AG09319 (cell line): ENCODE data around the gene UBE3A.

Experiments
- DNase-seq: peaks from one replicate; pipeline ENCODE4 v3.0.0-alpha.2; 2010; ENCODE audit warnings: low read depth; ENCODE audit errors: extremely low read depth
- TF ChIP-seq, protein P1 (sequence below): IDR thresholded peaks from 2 replicates; pipeline ENCODE4 v1.5.1; 2011; ENCODE audit warnings: low read depth, mild to moderate bottlenecking, inconsistent platforms, low read length, moderate library complexity

UBE3A gene

DNA sequence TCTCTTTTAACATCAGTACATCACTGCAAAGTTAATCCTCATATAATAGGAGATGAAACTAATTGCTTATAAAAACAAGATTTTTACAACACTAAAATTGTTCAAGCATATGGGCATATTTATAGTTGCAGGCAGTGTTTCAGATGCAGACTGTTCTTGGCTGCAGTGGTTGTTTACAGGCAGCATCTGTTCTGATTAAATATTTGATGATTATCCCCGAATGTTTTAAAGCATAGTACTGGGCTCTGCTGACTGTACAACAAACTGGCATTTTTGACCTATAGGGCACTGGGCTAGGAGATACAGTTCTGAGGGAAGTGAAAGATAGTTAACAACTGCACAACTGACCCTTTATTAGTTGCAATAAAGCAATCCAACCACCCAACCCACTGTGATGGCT lies 113.6 kb downstream of the UBE3A start:
- DNase-seq = no peak
- TF ChIP-seq, protein P1, sequence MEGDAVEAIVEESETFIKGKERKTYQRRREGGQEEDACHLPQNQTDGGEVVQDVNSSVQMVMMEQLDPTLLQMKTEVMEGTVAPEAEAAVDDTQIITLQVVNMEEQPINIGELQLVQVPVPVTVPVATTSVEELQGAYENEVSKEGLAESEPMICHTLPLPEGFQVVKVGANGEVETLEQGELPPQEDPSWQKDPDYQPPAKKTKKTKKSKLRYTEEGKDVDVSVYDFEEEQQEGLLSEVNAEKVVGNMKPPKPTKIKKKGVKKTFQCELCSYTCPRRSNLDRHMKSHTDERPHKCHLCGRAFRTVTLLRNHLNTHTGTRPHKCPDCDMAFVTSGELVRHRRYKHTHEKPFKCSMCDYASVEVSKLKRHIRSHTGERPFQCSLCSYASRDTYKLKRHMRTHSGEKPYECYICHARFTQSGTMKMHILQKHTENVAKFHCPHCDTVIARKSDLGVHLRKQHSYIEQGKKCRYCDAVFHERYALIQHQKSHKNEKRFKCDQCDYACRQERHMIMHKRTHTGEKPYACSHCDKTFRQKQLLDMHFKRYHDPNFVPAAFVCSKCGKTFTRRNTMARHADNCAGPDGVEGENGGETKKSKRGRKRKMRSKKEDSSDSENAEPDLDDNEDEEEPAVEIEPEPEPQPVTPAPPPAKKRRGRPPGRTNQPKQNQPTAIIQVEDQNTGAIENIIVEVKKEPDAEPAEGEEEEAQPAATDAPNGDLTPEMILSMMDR = no peak

DNA sequence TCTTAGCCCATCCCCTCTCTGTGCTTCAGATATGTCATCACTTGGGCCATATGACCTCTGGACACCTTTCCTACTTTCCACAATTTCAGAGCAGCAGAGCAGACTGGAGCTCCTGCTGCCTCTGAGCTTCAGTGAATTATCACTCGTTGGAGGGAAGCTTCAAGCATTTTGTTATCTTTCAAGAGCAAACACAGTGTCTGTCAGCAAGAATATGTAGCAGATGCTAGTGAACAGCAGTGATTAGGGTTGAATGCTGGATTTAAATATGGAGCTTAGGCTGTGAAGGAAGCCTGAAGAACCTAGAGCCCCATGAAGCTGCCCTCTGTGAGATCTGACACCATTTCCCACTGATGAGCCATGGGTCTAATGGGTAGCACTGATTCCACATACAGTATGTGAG lies 115.4 kb downstream of the UBE3A start:
- DNase-seq = no peak
- TF ChIP-seq, protein P1 = no peak

- no peak for DNase-seq
- TF ChIP-seq, protein P1 = no peak
Measured at GRCh38 chr15:25287823-25288222, 151.0 kb downstream of the UBE3A start.
